HepG2 (cell line): ENCODE measurements around the gene TMEM214. TPM values are rescaled to one million over a fixed set of nuclear protein-coding genes. Genes with fewer than 3 reads are reported as not detected.

Experiments used
- CENPT ChIP-seq: sonication (generic); formaldehyde crosslinking; IDR thresholded peaks from 2 replicates; pipeline ENCODE4 v1.8.0; 2022; ENCODE audit warnings: low read depth, mild to moderate bottlenecking, moderate library complexity, missing genetic modification reagents
- FLYWCH1 ChIP-seq: sonication (generic); formaldehyde crosslinking; IDR thresholded peaks from 2 replicates; pipeline ENCODE4 v1.8.1; 2023; ENCODE audit warnings: mild to moderate bottlenecking, missing genetic modification reagents
- FOXM1 ChIP-seq: sonication (generic); formaldehyde crosslinking; IDR thresholded peaks from 2 replicates; pipeline ENCODE4 v1.5.0; 2020; ENCODE audit warnings: missing genetic modification reagents
- IKZF4 ChIP-seq: sonication (generic); formaldehyde crosslinking; IDR thresholded peaks from 2 replicates; pipeline ENCODE4 v1.5.1; 2020; ENCODE audit warnings: borderline replicate concordance, mild to moderate bottlenecking, low read depth, missing genetic modification reagents; ENCODE audit errors: not compliant biosample characterization
- JUN ChIP-seq: sonication (generic); formaldehyde crosslinking; IDR thresholded peaks from 2 replicates; pipeline ENCODE4 v1.4.0; 2020; ENCODE audit warnings: mild to moderate bottlenecking, missing genetic modification reagents
- MAF1 ChIP-seq: sonication (generic); formaldehyde crosslinking; IDR thresholded peaks from 2 replicates; pipeline ENCODE4 v1.5.0; 2020; ENCODE audit warnings: missing genetic modification reagents, borderline replicate concordance
- MBNL3 ChIP-seq: fragments of 250-450 bp; sonication (Bioruptor Pico); conservative IDR thresholded peaks from 2 replicates; pipeline ENCODE4 v1.8.0; 2022; ENCODE audit warnings: mild to moderate bottlenecking, inconsistent platforms
- PAWR ChIP-seq: sonication (generic); formaldehyde crosslinking; IDR thresholded peaks from 2 replicates; pipeline ENCODE4 v1.4.0; 2020; ENCODE audit warnings: missing genetic modification reagents, mild to moderate bottlenecking, borderline replicate concordance
- RBM39 ChIP-seq: fragments of 200-400 bp; formaldehyde crosslinking; IDR thresholded peaks from one replicate; pipeline ENCODE4 v1.6.1; 2018; ENCODE audit warnings: antibody characterized with exemption, mild to moderate bottlenecking, low read depth, low read length; ENCODE audit not compliant: poor library complexity, severe bottlenecking
- SETDB1 ChIP-seq: sonication (generic); formaldehyde crosslinking; IDR thresholded peaks from 2 replicates; pipeline ENCODE4 v1.5.1; 2020; ENCODE audit warnings: missing genetic modification reagents, mild to moderate bottlenecking, borderline replicate concordance
- TBP ChIP-seq: sonication (generic); formaldehyde crosslinking; IDR thresholded peaks from 2 replicates; pipeline ENCODE4 v1.5.0; 2020; ENCODE audit warnings: missing genetic modification reagents
- TCF7L2 ChIP-seq: IDR thresholded peaks from 2 replicates; pipeline ENCODE4 v1.6.1; 2011; ENCODE audit warnings: mild to moderate bottlenecking, low read depth, low read length, moderate library complexity
- ZNF674 ChIP-seq: sonication (generic); formaldehyde crosslinking; IDR thresholded peaks from 2 replicates; pipeline ENCODE4 v1.5.0; 2020; ENCODE audit warnings: low read depth, mild to moderate bottlenecking, missing genetic modification reagents
- ZSCAN31 ChIP-seq: sonication (generic); formaldehyde crosslinking; IDR thresholded peaks from 2 replicates; pipeline ENCODE4 v1.5.0; 2020; ENCODE audit warnings: low read depth, mild to moderate bottlenecking, missing genetic modification reagents
- polyA plus RNA-seq, 8 experiments: library from polyadenylated mRNA; depleted of rRNA in 3 of 8; stranded (reverse) in 7 of 8; unstranded in 1 of 8; fragments of >200 nt; fragmentation: Illumina TruSeq in 4 of 8; extraction: Trizol in 4 of 8; gene quantifications; 2 replicates each; pipeline versions ENCODE4 v1.2.1 to v1.2.3, GENCODE V29; 2011 to 2016; ENCODE audit warnings: low read depth in 4 of 8, missing spikeins in 1 of 8, mixed read lengths in 1 of 8; ENCODE audit not compliant: insufficient read depth in 1 of 8
- total RNA-seq, 5 experiments: library from RNA; depleted of rRNA; stranded (reverse); fragments of >200 nt; fragmentation: Illumina TruSeq; extraction: Trizol; gene quantifications; 2 replicates each; pipeline ENCODE4 v1.2.3, GENCODE V29; 2016; ENCODE audit warnings: low read depth in 1 of 5
- TF ChIP-seq, protein P1 (sequence below): sonication (generic); formaldehyde crosslinking; IDR thresholded peaks from 2 replicates; pipeline ENCODE4 v1.9.0; 2021; ENCODE audit warnings: mild to moderate bottlenecking, missing genetic modification reagents
- TF ChIP-seq, protein P2 (sequence below): IDR thresholded peaks from 2 replicates; pipeline ENCODE4 v1.6.1; 2016; ENCODE audit warnings: mild to moderate bottlenecking
- TF ChIP-seq, protein P3 (sequence below): sonication (generic); formaldehyde crosslinking; IDR thresholded peaks from 2 replicates; pipeline ENCODE4 v1.8.1; 2023; ENCODE audit warnings: mild to moderate bottlenecking, missing genetic modification reagents, borderline replicate concordance
- TF ChIP-seq, protein P4 (sequence below): IDR thresholded peaks from 2 replicates; pipeline ENCODE4 v1.6.1; 2016; ENCODE audit warnings: mild to moderate bottlenecking, missing biosample characterization, missing genetic modification reagents
- TF ChIP-seq, protein P5 (sequence below): sonication (generic); formaldehyde crosslinking; IDR thresholded peaks from 2 replicates; pipeline ENCODE4 v1.4.0; 2020; ENCODE audit warnings: missing genetic modification reagents

Gene TMEM214
- total and polyA plus RNA-seq, 2 of the 13 experiments (the other 11 are each of a cell fraction or from before 2014, with no cell fraction given) = 58.3 to 132 TPM

DNA sequence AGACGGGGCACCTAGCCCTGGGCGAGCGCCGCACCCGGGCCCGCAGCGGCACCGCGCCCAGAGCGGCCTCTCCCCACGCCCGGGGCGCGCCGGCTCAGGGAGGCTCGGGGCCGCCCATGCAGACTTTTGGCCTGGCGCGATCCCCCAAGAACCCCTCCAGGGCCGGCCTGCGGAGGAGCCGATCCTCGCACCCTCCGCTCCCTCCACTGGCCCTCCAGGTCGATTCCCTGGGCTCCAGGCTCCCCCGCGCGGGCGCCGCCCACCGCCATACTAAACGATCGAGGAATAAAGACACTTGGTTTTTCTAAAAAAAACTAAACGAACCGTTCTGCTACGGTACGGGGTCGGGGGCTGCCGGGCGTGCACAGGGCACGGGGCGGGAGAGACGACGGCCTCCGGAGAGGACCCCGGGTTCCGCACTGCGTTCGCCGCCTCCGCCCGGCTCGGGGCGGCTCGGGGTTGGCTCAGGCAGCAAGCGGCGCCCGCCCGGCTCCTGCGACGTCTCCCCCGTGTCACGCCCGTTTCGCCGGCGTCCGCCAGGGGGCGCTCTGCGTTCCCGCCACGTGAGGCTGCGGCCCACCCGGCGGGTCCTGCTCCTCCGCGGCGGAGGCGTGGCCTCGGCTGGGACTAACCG lies 53.4 kb downstream of the TMEM214 start (continued):
- TF ChIP-seq, protein P1, sequence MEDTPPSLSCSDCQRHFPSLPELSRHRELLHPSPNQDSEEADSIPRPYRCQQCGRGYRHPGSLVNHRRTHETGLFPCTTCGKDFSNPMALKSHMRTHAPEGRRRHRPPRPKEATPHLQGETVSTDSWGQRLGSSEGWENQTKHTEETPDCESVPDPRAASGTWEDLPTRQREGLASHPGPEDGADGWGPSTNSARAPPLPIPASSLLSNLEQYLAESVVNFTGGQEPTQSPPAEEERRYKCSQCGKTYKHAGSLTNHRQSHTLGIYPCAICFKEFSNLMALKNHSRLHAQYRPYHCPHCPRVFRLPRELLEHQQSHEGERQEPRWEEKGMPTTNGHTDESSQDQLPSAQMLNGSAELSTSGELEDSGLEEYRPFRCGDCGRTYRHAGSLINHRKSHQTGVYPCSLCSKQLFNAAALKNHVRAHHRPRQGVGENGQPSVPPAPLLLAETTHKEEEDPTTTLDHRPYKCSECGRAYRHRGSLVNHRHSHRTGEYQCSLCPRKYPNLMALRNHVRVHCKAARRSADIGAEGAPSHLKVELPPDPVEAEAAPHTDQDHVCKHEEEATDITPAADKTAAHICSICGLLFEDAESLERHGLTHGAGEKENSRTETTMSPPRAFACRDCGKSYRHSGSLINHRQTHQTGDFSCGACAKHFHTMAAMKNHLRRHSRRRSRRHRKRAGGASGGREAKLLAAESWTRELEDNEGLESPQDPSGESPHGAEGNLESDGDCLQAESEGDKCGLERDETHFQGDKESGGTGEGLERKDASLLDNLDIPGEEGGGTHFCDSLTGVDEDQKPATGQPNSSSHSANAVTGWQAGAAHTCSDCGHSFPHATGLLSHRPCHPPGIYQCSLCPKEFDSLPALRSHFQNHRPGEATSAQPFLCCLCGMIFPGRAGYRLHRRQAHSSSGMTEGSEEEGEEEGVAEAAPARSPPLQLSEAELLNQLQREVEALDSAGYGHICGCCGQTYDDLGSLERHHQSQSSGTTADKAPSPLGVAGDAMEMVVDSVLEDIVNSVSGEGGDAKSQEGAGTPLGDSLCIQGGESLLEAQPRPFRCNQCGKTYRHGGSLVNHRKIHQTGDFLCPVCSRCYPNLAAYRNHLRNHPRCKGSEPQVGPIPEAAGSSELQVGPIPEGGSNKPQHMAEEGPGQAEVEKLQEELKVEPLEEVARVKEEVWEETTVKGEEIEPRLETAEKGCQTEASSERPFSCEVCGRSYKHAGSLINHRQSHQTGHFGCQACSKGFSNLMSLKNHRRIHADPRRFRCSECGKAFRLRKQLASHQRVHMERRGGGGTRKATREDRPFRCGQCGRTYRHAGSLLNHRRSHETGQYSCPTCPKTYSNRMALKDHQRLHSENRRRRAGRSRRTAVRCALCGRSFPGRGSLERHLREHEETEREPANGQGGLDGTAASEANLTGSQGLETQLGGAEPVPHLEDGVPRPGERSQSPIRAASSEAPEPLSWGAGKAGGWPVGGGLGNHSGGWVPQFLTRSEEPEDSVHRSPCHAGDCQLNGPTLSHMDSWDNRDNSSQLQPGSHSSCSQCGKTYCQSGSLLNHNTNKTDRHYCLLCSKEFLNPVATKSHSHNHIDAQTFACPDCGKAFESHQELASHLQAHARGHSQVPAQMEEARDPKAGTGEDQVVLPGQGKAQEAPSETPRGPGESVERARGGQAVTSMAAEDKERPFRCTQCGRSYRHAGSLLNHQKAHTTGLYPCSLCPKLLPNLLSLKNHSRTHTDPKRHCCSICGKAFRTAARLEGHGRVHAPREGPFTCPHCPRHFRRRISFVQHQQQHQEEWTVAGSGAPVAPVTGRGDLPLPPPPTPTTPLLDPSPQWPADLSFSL (CRISPR knock-in tag) = no peak
- 0 out of 2 replicates have a peak, but pooled peaks have one; percentile 22 for TF ChIP-seq ZSCAN31 (CRISPR knock-in tag)
- no peak; the same call in 1 of the 2 replicates for TF ChIP-seq PAWR (CRISPR knock-in tag)
- TF ChIP-seq FOXM1 (CRISPR knock-in tag) = no peak
- peak; percentile 85; the same call in 1 of the 2 replicates for TF ChIP-seq FLYWCH1 (CRISPR knock-in tag)
- TF ChIP-seq IKZF4 (CRISPR knock-in tag) = peak; percentile 22
- TF ChIP-seq TBP = no peak
- TF ChIP-seq SETDB1 (CRISPR knock-in tag) = no peak
- TF ChIP-seq TCF7L2 = no peak
- TF ChIP-seq JUN (CRISPR knock-in tag) = no peak
- TF ChIP-seq, protein P2, sequence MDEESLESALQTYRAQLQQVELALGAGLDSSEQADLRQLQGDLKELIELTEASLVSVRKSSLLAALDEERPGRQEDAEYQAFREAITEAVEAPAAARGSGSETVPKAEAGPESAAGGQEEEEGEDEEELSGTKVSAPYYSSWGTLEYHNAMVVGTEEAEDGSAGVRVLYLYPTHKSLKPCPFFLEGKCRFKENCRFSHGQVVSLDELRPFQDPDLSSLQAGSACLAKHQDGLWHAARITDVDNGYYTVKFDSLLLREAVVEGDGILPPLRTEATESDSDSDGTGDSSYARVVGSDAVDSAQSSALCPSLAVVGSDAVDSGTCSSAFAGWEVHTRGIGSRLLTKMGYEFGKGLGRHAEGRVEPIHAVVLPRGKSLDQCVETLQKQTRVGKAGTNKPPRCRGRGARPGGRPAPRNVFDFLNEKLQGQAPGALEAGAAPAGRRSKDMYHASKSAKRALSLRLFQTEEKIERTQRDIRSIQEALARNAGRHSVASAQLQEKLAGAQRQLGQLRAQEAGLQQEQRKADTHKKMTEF (CRISPR knock-in tag) = peak; percentile 78
- no peak for TF ChIP-seq ZNF674 (CRISPR knock-in tag)
- no peak for TF ChIP-seq MAF1 (CRISPR knock-in tag)
- no peak for TF ChIP-seq MBNL3 (CRISPR knock-in tag)
- peak; percentile 32 for TF ChIP-seq RBM39
- TF ChIP-seq, protein P3, sequence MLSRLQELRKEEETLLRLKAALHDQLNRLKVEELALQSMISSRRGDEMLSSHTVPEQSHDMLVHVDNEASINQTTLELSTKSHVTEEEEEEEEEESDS (CRISPR knock-in tag) = no peak
- TF ChIP-seq, protein P4, sequence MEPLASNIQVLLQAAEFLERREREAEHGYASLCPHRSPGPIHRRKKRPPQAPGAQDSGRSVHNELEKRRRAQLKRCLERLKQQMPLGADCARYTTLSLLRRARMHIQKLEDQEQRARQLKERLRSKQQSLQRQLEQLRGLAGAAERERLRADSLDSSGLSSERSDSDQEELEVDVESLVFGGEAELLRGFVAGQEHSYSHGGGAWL (CRISPR knock-in tag) = peak; percentile 91; the same call in 1 of the 2 replicates
- TF ChIP-seq, protein P5, sequence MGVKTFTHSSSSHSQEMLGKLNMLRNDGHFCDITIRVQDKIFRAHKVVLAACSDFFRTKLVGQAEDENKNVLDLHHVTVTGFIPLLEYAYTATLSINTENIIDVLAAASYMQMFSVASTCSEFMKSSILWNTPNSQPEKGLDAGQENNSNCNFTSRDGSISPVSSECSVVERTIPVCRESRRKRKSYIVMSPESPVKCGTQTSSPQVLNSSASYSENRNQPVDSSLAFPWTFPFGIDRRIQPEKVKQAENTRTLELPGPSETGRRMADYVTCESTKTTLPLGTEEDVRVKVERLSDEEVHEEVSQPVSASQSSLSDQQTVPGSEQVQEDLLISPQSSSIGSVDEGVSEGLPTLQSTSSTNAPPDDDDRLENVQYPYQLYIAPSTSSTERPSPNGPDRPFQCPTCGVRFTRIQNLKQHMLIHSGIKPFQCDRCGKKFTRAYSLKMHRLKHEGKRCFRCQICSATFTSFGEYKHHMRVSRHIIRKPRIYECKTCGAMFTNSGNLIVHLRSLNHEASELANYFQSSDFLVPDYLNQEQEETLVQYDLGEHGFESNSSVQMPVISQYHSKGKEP (CRISPR knock-in tag) = no peak; the same call in 1 of the 2 replicates
- TF ChIP-seq CENPT (CRISPR knock-in tag) = 0 out of 2 replicates have a peak, but pooled peaks have one; percentile 74
